Measurements from ENCODE around the gene KIAA0232. TPM values are rescaled to one million over a fixed set of nuclear protein-coding genes. Genes with fewer than 3 reads are reported as not detected.

KIAA0232 gene
- total RNA-seq, 1 experiment from 2014 or later, result 15.6 TPM

- Mint-ChIP-seq H3K27me3 (ENCODE audit: insufficient read depth, unreplicated experiment) (no peaks in the 10 kb centered on the region), H3K4me1 (ENCODE audit: insufficient read depth, unreplicated experiment) (peaks cover 44% of the 10 kb centered on the region), H3K9me3 (ENCODE audit: unreplicated experiment) (no peaks in the 10 kb centered on the region), H3K4me3 (ENCODE audit: unreplicated experiment) (no peak overlapping the region), H3K27ac (ENCODE audit: low read depth, unreplicated experiment) (no peak overlapping the region), H3K36me3 (ENCODE audit: insufficient read depth, unreplicated experiment) (no peaks in the 10 kb centered on the region)
- TF ChIP-seq CTCF (IDR thresholded peaks at IDR 0.05; ENCODE audit: unreplicated experiment), result no peak
- BruUV-seq (replicated peaks), result no TSS peak
- intact Hi-C loops (cut with micrococcal nuclease), result no loop called here
- POLR2A ChIA-PET, result interaction anchor here (1.4 to 4.5 kb wide), 3 partner anchors 11 to 21 kb away, joined by 4 to 21 read pairs (median 15); partner anchors contain the start of gene KIAA0232
- CTCF ChIA-PET, result interaction anchor here (0.6 to 3.8 kb wide), 5 partner anchors 37 to 104 kb away, joined by 3 to 22 read pairs (median 3); no protein-coding TSS in a partner anchor
- DNase-seq (ENCODE audit: unreplicated experiment), result no peak
Observed at GRCh38 chr4:6769989-6770420, 12.5 kb upstream of the KIAA0232 start.

- no TSS peak for BruUV-seq (replicated peaks)
- H3K4me3 Mint-ChIP-seq (ENCODE audit: unreplicated experiment), result peak overlapping the region; percentile 21
- TF ChIP-seq CTCF (IDR thresholded peaks at IDR 0.05; ENCODE audit: unreplicated experiment), result no peak
- H3K4me1 Mint-ChIP-seq (ENCODE audit: insufficient read depth, unreplicated experiment), result peaks cover 44% of the 10 kb centered on the region
- POLR2A ChIA-PET, result interaction anchor here (0.7 to 2.0 kb wide), 3 partner anchors 11 to 13 kb away, joined by 4 to 9 read pairs (median 4); no protein-coding TSS in a partner anchor
- no peaks in the 10 kb centered on the region for H3K9me3 Mint-ChIP-seq (ENCODE audit: unreplicated experiment)
- intact Hi-C loops (cut with micrococcal nuclease), result no loop called here
- H3K27ac Mint-ChIP-seq (ENCODE audit: low read depth, unreplicated experiment), result no peak overlapping the region
- H3K27me3 Mint-ChIP-seq (ENCODE audit: insufficient read depth, unreplicated experiment), result no peaks in the 10 kb centered on the region
- CTCF ChIA-PET, result interaction anchor here (0.6 to 2.9 kb wide), 4 partner anchors 81 to 331 kb away, joined by 3 to 12 read pairs (median 4); no protein-coding TSS in a partner anchor
- DNase-seq (ENCODE audit: unreplicated experiment), result no peak
- no peaks in the 10 kb centered on the region for H3K36me3 Mint-ChIP-seq (ENCODE audit: insufficient read depth, unreplicated experiment)
Observed at GRCh38 chr4:6770581-6771228, 11.8 kb upstream of the KIAA0232 start.

GRCh38 chr4:6771229-6771671, 11.3 kb upstream of the KIAA0232 start:
- TF ChIP-seq CTCF (IDR thresholded peaks at IDR 0.05; ENCODE audit: unreplicated experiment), result no peak
- Mint-ChIP-seq H3K27ac (ENCODE audit: low read depth, unreplicated experiment) (peak overlapping the region; percentile 80), H3K4me3 (ENCODE audit: unreplicated experiment) (peak overlapping the region; percentile 21), H3K4me1 (ENCODE audit: insufficient read depth, unreplicated experiment) (peaks cover 44% of the 10 kb centered on the region), H3K27me3 (ENCODE audit: insufficient read depth, unreplicated experiment) (no peaks in the 10 kb centered on the region), H3K36me3 (ENCODE audit: insufficient read depth, unreplicated experiment) (no peaks in the 10 kb centered on the region), H3K9me3 (ENCODE audit: unreplicated experiment) (no peaks in the 10 kb centered on the region)
- intact Hi-C loops (cut with micrococcal nuclease), result no loop called here
- BruUV-seq (replicated peaks), result no TSS peak
- ChIA-PET POLR2A (interaction anchor here (0.7 to 2.0 kb wide), 2 partner anchors 10 to 13 kb away, joined by 4 to 9 read pairs; no protein-coding TSS in a partner anchor), CTCF (interaction anchor here (0.7 to 2.9 kb wide), 3 partner anchors 102 to 330 kb away, joined by 3 to 12 read pairs (median 4); no protein-coding TSS in a partner anchor)
- DNase-seq (ENCODE audit: unreplicated experiment), result peak; percentile 73

GRCh38 chr4:6772223-6772928, 10.2 kb upstream of the KIAA0232 start:
- CTCF ChIA-PET, result interaction anchor here (2.9 kb wide), 1 partner anchor 101 kb away, joined by 12 read pairs; no protein-coding TSS in a partner anchor
- H3K36me3 Mint-ChIP-seq (ENCODE audit: insufficient read depth, unreplicated experiment), result no peaks in the 10 kb centered on the region
- intact Hi-C loops (cut with micrococcal nuclease), result no loop called here
- H3K27me3 Mint-ChIP-seq (ENCODE audit: insufficient read depth, unreplicated experiment), result no peaks in the 10 kb centered on the region
- POLR2A ChIA-PET, result interaction anchor here (0.6 to 2.0 kb wide), 2 partner anchors 9 to 12 kb away, joined by 5 to 9 read pairs; no protein-coding TSS in a partner anchor
- no peak for TF ChIP-seq CTCF (IDR thresholded peaks at IDR 0.05; ENCODE audit: unreplicated experiment)
- H3K27ac Mint-ChIP-seq (ENCODE audit: low read depth, unreplicated experiment), result peak overlapping the region; percentile 80
- no peak overlapping the region for H3K4me3 Mint-ChIP-seq (ENCODE audit: unreplicated experiment)
- peak; percentile 55 for DNase-seq (ENCODE audit: unreplicated experiment)
- BruUV-seq (replicated peaks), result no TSS peak
- peaks cover 42% of the 10 kb centered on the region for H3K4me1 Mint-ChIP-seq (ENCODE audit: insufficient read depth, unreplicated experiment)
- no peaks in the 10 kb centered on the region for H3K9me3 Mint-ChIP-seq (ENCODE audit: unreplicated experiment)
